ENCODE results near the gene EML5. TPM values are rescaled to one million over a fixed set of nuclear protein-coding genes. Genes with fewer than 3 reads are reported as not detected.

EML5 gene
- total and polyA plus RNA-seq, 7 donors = under 0.01 to 6.1 (median 2.5) TPM

GRCh38 chr14:88613552-88614010 lies 179.2 kb downstream of the EML5 start:
- Histone ChIP-seq H3K27ac (peak overlapping the region in 1 of 4 donors; percentile 15), H3K4me3 (no peak overlapping the region), H3K36me3 (peaks cover 0 to 81% (median 31%) of the 10 kb centered on the region in 4 donors), H3K9me3 (no peaks in the 10 kb centered on the region), H3K27me3 (no peaks in the 10 kb centered on the region), H3K4me1 (peaks cover 0 to 16% (median 4%) of the 10 kb centered on the region in 4 donors)
- peak in 1 of 4 donors; percentile 16 for TF ChIP-seq EP300 (IDR thresholded peaks at IDR 0.05)
- TF ChIP-seq POLR2AphosphoS5 (IDR thresholded peaks at IDR 0.05) = no peak
- TF ChIP-seq, protein P1, sequence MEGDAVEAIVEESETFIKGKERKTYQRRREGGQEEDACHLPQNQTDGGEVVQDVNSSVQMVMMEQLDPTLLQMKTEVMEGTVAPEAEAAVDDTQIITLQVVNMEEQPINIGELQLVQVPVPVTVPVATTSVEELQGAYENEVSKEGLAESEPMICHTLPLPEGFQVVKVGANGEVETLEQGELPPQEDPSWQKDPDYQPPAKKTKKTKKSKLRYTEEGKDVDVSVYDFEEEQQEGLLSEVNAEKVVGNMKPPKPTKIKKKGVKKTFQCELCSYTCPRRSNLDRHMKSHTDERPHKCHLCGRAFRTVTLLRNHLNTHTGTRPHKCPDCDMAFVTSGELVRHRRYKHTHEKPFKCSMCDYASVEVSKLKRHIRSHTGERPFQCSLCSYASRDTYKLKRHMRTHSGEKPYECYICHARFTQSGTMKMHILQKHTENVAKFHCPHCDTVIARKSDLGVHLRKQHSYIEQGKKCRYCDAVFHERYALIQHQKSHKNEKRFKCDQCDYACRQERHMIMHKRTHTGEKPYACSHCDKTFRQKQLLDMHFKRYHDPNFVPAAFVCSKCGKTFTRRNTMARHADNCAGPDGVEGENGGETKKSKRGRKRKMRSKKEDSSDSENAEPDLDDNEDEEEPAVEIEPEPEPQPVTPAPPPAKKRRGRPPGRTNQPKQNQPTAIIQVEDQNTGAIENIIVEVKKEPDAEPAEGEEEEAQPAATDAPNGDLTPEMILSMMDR (IDR thresholded peaks at IDR 0.05) = no peak
- TF ChIP-seq POLR2A (IDR thresholded peaks at IDR 0.05) = no peak
- intact Hi-C loops (cut with DNase I) = no loop called here
- DNase-seq = no peak
- 38 to 52% methylated on average over 5 of the region's 5 CpGs for WGBS, 2 donors

- intact Hi-C loops (cut with DNase I) = no loop called here
- H3K27ac ChIP-seq = no peak overlapping the region
- TF ChIP-seq, protein P1 (IDR thresholded peaks at IDR 0.05) = no peak
- TF ChIP-seq POLR2A (IDR thresholded peaks at IDR 0.05) = no peak
- no peak for TF ChIP-seq EP300 (IDR thresholded peaks at IDR 0.05)
- no peak for TF ChIP-seq POLR2AphosphoS5 (IDR thresholded peaks at IDR 0.05)
- no peaks in the 10 kb centered on the region for H3K9me3 ChIP-seq
- DNase-seq = no peak
- peaks cover 0 to 87% (median 37%) of the 10 kb centered on the region in 4 donors for H3K36me3 ChIP-seq
- peaks cover 0 to 16% (median 4%) of the 10 kb centered on the region in 4 donors for H3K4me1 ChIP-seq
- WGBS, 2 donors = 85 to 86% methylated on average over 4 of the region's 4 CpGs
- no peak overlapping the region for H3K4me3 ChIP-seq
- H3K27me3 ChIP-seq = no peaks in the 10 kb centered on the region
These were observed 179.8 kb downstream of the EML5 start for GRCh38 chr14:88612981-88613380.

- H3K4me3 ChIP-seq = no peak overlapping the region
- peaks cover 4 to 93% (median 36%) of the 10 kb centered on the region in 4 donors for H3K36me3 ChIP-seq
- intact Hi-C loops (cut with DNase I) = no loop called here
- TF ChIP-seq POLR2A (IDR thresholded peaks at IDR 0.05) = no peak
- TF ChIP-seq, protein P1 (IDR thresholded peaks at IDR 0.05) = no peak
- no peak for TF ChIP-seq EP300 (IDR thresholded peaks at IDR 0.05)
- TF ChIP-seq POLR2AphosphoS5 (IDR thresholded peaks at IDR 0.05) = no peak
- no peak overlapping the region for H3K27ac ChIP-seq
- no peaks in the 10 kb centered on the region for H3K9me3 ChIP-seq
- no peak for DNase-seq
- no peaks in the 10 kb centered on the region for H3K27me3 ChIP-seq
- 46 to 58% methylated on average over 1 of the region's 1 CpG for WGBS, 2 donors
- H3K4me1 ChIP-seq = peaks cover 0 to 16% (median 4%) of the 10 kb centered on the region in 4 donors
These were observed 180.9 kb downstream of the EML5 start for GRCh38 chr14:88611878-88612277.

DNA sequence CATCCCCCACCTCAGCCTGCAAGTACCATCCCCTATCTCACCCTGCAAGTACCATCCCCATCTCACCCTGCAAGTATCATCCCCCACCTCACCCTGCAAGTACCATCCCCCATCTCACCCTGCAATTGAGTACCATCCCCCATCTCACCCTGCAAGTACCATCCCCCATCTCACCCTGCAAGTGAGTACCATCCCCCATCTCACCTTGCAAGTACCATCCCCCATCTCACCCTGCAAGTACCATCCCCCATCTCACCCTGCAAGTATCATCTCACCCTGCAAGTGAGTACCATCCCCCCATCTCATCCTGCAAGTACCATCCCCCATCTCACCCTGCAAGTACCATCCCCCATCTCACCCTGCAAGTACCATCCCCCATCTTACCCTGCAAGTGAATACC lies 184.9 kb downstream of the EML5 start:
- H3K27me3 ChIP-seq = no peaks in the 10 kb centered on the region
- no peaks in the 10 kb centered on the region for H3K4me1 ChIP-seq
- no peak overlapping the region for H3K4me3 ChIP-seq
- H3K9me3 ChIP-seq = no peaks in the 10 kb centered on the region
- peaks cover 14 to 100% (median 56%) of the 10 kb centered on the region in 4 donors for H3K36me3 ChIP-seq
- intact Hi-C loops (cut with DNase I) = no loop called here
- no peak for TF ChIP-seq POLR2A (IDR thresholded peaks at IDR 0.05)
- TF ChIP-seq POLR2AphosphoS5 (IDR thresholded peaks at IDR 0.05) = no peak
- TF ChIP-seq, protein P1 (IDR thresholded peaks at IDR 0.05) = no peak
- TF ChIP-seq EP300 (IDR thresholded peaks at IDR 0.05) = no peak
- no peak for DNase-seq
- H3K27ac ChIP-seq = no peak overlapping the region

- peaks cover 17 to 100% (median 54%) of the 10 kb centered on the region in 4 donors for H3K36me3 ChIP-seq
- no peaks in the 10 kb centered on the region for H3K9me3 ChIP-seq
- H3K4me3 ChIP-seq = no peak overlapping the region
- H3K27ac ChIP-seq = no peak overlapping the region
- TF ChIP-seq EP300 (IDR thresholded peaks at IDR 0.05) = no peak
- TF ChIP-seq POLR2A (IDR thresholded peaks at IDR 0.05) = no peak
- no peak for TF ChIP-seq POLR2AphosphoS5 (IDR thresholded peaks at IDR 0.05)
- TF ChIP-seq, protein P1 (IDR thresholded peaks at IDR 0.05) = no peak
- 80 to 90% methylated on average over 2 of the region's 2 CpGs for WGBS, 2 donors
- H3K27me3 ChIP-seq = no peaks in the 10 kb centered on the region
- no peaks in the 10 kb centered on the region for H3K4me1 ChIP-seq
- intact Hi-C loops (cut with DNase I) = no loop called here
- DNase-seq = no peak
These were observed 187.2 kb downstream of the EML5 start for GRCh38 chr14:88605594-88605993.

Measured in sigmoid colon (tissue), 7 donors.